Body of pancreas (tissue), 4 donors: ENCODE measurements around the gene MACROH2A1. TPM values are rescaled to one million over a fixed set of nuclear protein-coding genes. Genes with fewer than 3 reads are reported as not detected.

Source experiments
- ATAC-seq: fragments of 150-250 bp; one replicate; pipeline ENCODE4 v1.9.1; 2016
- DNase-seq, 4 donors: peaks; one replicate each; pipeline ENCODE4 v3.0.0-alpha.2; 2019
- H3K27ac ChIP-seq, 4 donors: fragments of 200-600 bp; sonication (generic); 1 replicate in 3 of 4; 2 replicates in 1 of 4; pipeline versions ENCODE4 v1.5.1 to v1.6.1; 2016 to 2019; ENCODE audit warnings: mild to moderate bottlenecking in 1 of 4, mixed read lengths in 1 of 4, moderate library complexity in 1 of 4
- H3K27me3 ChIP-seq, 2 donors: fragments of 200-600 bp; sonication (generic); one replicate each; pipeline ENCODE4 v1.6.0; 2016; ENCODE audit warnings: mild to moderate bottlenecking in 1 of 2
- H3K36me3 ChIP-seq, 2 donors: fragments of 200-600 bp; sonication (generic); replicated peaks in 1 of 2; 2 replicates each; pipeline ENCODE4 v1.5.1; 2016; ENCODE audit warnings: low read depth in 2 of 2; ENCODE audit not compliant: insufficient read depth in 1 of 2
- H3K4me1 ChIP-seq: fragments of 200-600 bp; sonication (generic); one replicate; pipeline ENCODE4 v1.6.0; 2016
- H3K4me3 ChIP-seq, 2 donors: fragments of 200-600 bp; sonication (generic); 1 replicate in 1 of 2; 2 replicates in 1 of 2; pipeline ENCODE4 v1.5.1; 2016 to 2019
- H3K9me3 ChIP-seq, 3 donors: fragments of 200-600 bp; sonication (generic); 1 replicate in 2 of 3; 2 replicates in 1 of 3; pipeline ENCODE4 v1.5.1; 2016
- CTCF ChIP-seq, 7 experiments: fragments of 450-650 bp in 4 of 7; fragments of 200-600 bp in 3 of 7; sonication (generic) in 3 of 7; IDR thresholded peaks; one replicate each; pipeline ENCODE4 v1.5.1; 2016 to 2019; ENCODE audit warnings: antibody characterized with exemption in 7 of 7
- POLR2A ChIP-seq, 3 donors: fragments of 450-650 bp; IDR thresholded peaks; one replicate each; pipeline ENCODE4 v1.6.1; 2016; ENCODE audit warnings: antibody characterized with exemption in 3 of 3, mild to moderate bottlenecking in 2 of 3
- WGBS, 2 donors: methylation state at CpG; one replicate each; pipeline ENCODE4 v1.1.5; 2017; 5-methylcytosine and 5-hydroxymethylcytosine counted together
- intact Hi-C: fragments of 100-400 bp; cut with DNase I; formaldehyde crosslinking; loops from one replicate; pipeline ENCODE4 v1.15.1; 2023
- total RNA-seq, 2 donors: library from RNA; depleted of rRNA; stranded (reverse); fragments of >200 nt; gene quantifications; one replicate each; pipeline ENCODE4 v1.1.0, GENCODE V29; 2016

The MACROH2A1 gene
- total RNA-seq, 2 donors from 2014 or later, result 78.9 to 142 TPM

- ATAC-seq, result no peak
- intact Hi-C loops, result no loop called here
- H3K4me1 ChIP-seq, result no peaks in the 10 kb centered on the region
These were observed 36.9 kb downstream of the MACROH2A1 start for GRCh38 chr5:135362102-135362501.

GRCh38 chr5:135360278-135361274 is 38.5 kb downstream of the MACROH2A1 start:
- intact Hi-C loops, result no loop called here
- no peak for TF ChIP-seq POLR2A (IDR thresholded peaks at IDR 0.05)
- ATAC-seq (no peak), DNase-seq (no peak)
- Histone ChIP-seq H3K27ac (no peak overlapping the region), H3K9me3 (no peaks in the 10 kb centered on the region), H3K36me3 (peaks cover 0 to 6% of the 10 kb centered on the region in 2 donors), H3K4me1 (no peaks in the 10 kb centered on the region), H3K4me3 (no peak overlapping the region), H3K27me3 (no peaks in the 10 kb centered on the region)
- 82 to 91% methylated on average over 11 to 16 of the region's 16 CpGs for WGBS, 2 donors

More at GRCh38 chr5:135362102-135362501, 36.9 kb downstream of the MACROH2A1 start:
- H3K27ac ChIP-seq, result no peak overlapping the region
- peaks cover 0 to 7% of the 10 kb centered on the region in 2 donors for H3K36me3 ChIP-seq
- H3K9me3 ChIP-seq, result no peaks in the 10 kb centered on the region
- H3K4me3 ChIP-seq, result no peak overlapping the region
- DNase-seq, result no peak
- no peak for TF ChIP-seq CTCF (IDR thresholded peaks at IDR 0.05)
- no peak for TF ChIP-seq POLR2A (IDR thresholded peaks at IDR 0.05)
- 82 to 87% methylated on average over 2 of the region's 2 CpGs for WGBS, 2 donors
- no peaks in the 10 kb centered on the region for H3K27me3 ChIP-seq

- H3K4me1 ChIP-seq, result no peaks in the 10 kb centered on the region
- no peaks in the 10 kb centered on the region for H3K9me3 ChIP-seq
- DNase-seq (no peak), ATAC-seq (no peak)
- intact Hi-C loops, result no loop called here
- TF ChIP-seq POLR2A (IDR thresholded peaks at IDR 0.05) (no peak), CTCF (IDR thresholded peaks at IDR 0.05) (no peak)
- 87 to 92% methylated on average over 8 of the region's 8 CpGs for WGBS, 2 donors
- no peaks in the 10 kb centered on the region for H3K27me3 ChIP-seq
- no peak overlapping the region for H3K27ac ChIP-seq
- peaks cover 0 to 6% of the 10 kb centered on the region in 2 donors for H3K36me3 ChIP-seq
- H3K4me3 ChIP-seq, result no peak overlapping the region
These were observed 39.5 kb downstream of the MACROH2A1 start for GRCh38 chr5:135359374-135360165.

- intact Hi-C loops, result no loop called here
- peaks cover 0 to 3% of the 10 kb centered on the region in 2 donors for H3K36me3 ChIP-seq
- TF ChIP-seq POLR2A (IDR thresholded peaks at IDR 0.05) (no peak), CTCF (IDR thresholded peaks at IDR 0.05) (no peak)
- H3K27ac ChIP-seq, result no peak overlapping the region
- H3K4me3 ChIP-seq, result no peak overlapping the region
- no peaks in the 10 kb centered on the region for H3K27me3 ChIP-seq
- no peak for ATAC-seq
- no peaks in the 10 kb centered on the region for H3K9me3 ChIP-seq
- no peak for DNase-seq
- H3K4me1 ChIP-seq, result no peaks in the 10 kb centered on the region
These were observed 41.3 kb downstream of the MACROH2A1 start for GRCh38 chr5:135357685-135358084.
